Kidney epithelial cell (primary cell): ENCODE measurements around the gene OR2AK2. TPM values are rescaled to one million over a fixed set of nuclear protein-coding genes. Genes with fewer than 3 reads are reported as not detected.

Experiments
- DNase-seq: peaks from one replicate; pipeline ENCODE4 v3.0.0-alpha.2; 2010; ENCODE audit warnings: low read depth
- H3K27me3 ChIP-seq: 2 replicates; pipeline ENCODE4 v1.6.0; 2011; ENCODE audit warnings: low read length; ENCODE audit not compliant: control insufficient read depth, insufficient read depth
- H3K36me3 ChIP-seq: 2 replicates; pipeline ENCODE4 v1.5.1; 2011; ENCODE audit warnings: low read length; ENCODE audit not compliant: control insufficient read depth, insufficient read depth
- H3K4me3 ChIP-seq: 2 replicates; pipeline ENCODE4 v1.5.1; 2011; ENCODE audit warnings: low read depth, mild to moderate bottlenecking, control low read depth, low read length
- total RNA-seq: library from RNA; depleted of rRNA; stranded (reverse); fragments of >200 nt; gene quantifications from 2 replicates; pipeline ENCODE4 v1.2.3, GENCODE V29; 2015
- TF ChIP-seq, protein P1 (sequence below): IDR thresholded peaks from 2 replicates; pipeline ENCODE4 v1.5.1; 2011; ENCODE audit warnings: mild to moderate bottlenecking, moderate library complexity, low read length, control low read depth, inconsistent platforms; ENCODE audit not compliant: insufficient read depth, poor library complexity, severe bottlenecking

The OR2AK2 gene
- total RNA-seq, 1 donor from 2014 or later, result not detected

DNA sequence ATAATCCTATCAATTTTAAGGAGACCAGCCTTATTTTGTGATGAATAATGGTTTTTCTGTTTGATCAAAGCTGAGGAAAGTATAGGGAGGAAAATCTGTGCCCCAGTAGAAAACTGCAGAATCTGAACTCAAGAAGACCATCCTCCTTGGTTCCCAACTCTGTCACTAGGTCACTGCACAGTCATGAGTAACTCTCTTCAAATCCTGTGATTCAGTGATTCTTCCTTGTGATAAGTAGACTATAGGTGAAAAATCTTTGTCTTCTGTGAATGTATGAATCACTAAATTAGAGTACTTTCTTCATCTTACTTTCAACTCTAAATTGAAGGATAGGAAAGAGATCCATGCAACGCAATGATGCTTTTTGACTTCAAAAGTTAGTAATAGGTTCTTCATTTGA is 35.1 kb downstream of the OR2AK2 start:
- TF ChIP-seq, protein P1, sequence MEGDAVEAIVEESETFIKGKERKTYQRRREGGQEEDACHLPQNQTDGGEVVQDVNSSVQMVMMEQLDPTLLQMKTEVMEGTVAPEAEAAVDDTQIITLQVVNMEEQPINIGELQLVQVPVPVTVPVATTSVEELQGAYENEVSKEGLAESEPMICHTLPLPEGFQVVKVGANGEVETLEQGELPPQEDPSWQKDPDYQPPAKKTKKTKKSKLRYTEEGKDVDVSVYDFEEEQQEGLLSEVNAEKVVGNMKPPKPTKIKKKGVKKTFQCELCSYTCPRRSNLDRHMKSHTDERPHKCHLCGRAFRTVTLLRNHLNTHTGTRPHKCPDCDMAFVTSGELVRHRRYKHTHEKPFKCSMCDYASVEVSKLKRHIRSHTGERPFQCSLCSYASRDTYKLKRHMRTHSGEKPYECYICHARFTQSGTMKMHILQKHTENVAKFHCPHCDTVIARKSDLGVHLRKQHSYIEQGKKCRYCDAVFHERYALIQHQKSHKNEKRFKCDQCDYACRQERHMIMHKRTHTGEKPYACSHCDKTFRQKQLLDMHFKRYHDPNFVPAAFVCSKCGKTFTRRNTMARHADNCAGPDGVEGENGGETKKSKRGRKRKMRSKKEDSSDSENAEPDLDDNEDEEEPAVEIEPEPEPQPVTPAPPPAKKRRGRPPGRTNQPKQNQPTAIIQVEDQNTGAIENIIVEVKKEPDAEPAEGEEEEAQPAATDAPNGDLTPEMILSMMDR, result no peak
- no peak for DNase-seq
- Histone ChIP-seq H3K4me3 (no peak overlapping the region), H3K36me3 (no peaks in the 10 kb centered on the region), H3K27me3 (no peaks in the 10 kb centered on the region)

DNA sequence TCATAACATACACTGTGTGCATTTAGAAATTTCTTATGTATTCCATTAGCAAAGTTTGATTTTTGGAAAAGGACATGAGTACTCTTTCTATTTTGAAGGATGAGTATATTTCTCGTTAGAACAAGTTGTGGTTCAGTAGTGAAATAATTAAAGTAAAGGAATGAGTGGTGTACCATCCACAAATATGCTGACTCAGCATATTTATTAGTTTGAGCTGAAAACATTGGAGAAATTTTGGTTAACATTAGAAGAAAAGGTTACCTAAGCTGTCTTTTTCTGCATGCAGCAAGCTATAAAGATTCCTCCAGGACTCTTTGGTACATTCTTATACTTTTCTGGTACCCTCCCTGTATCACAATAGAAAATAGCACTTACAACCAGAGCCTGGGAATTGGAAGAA is 42.7 kb downstream of the OR2AK2 start:
- DNase-seq, result no peak
- Histone ChIP-seq H3K36me3 (no peaks in the 10 kb centered on the region), H3K4me3 (no peak overlapping the region), H3K27me3 (no peaks in the 10 kb centered on the region)
- TF ChIP-seq, protein P1, result no peak

DNA sequence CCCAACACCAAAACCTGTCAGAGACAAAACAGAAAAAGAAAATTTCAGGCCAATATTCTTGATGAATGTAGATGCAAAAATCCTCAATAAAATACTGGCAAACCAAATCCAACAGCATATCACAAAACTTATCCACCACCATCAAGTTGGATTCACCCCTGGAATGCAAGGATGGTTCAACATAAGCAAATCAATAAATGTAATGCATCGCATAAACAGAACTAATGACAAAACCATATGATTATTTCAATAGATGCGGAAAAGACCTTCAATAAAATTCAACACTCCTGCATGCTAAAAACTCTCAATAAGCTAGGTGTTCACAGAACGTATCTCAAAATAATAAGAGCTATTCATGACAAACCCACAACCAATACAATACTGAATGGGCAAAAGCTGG is 44.6 kb downstream of the OR2AK2 start:
- no peak overlapping the region for H3K4me3 ChIP-seq
- TF ChIP-seq, protein P1, result no peak
- no peak for DNase-seq
- no peaks in the 10 kb centered on the region for H3K36me3 ChIP-seq
- no peaks in the 10 kb centered on the region for H3K27me3 ChIP-seq

DNA sequence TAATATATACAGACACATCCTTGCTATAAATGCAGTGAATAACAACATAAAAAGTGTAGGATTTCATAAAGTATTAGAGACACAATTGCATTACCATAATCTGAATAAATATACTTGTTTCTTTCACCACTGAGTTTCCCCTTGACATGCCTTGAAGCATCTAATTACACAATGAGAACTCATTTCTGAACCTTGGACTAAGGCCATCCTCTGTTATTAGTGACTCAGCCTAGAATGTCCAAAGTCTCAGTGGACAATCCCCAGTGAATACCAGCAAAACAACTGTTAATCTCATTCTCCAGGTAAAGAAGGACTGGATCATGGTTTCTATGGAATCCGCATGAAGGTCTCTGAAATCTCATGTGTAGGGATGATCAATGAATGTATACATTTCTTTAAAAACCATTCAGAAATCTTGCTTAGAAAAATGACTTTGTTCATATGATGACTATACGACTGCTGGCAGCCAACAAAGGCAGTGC is 48.2 kb downstream of the OR2AK2 start, which contains the start of gene OR2L5:
Gene OR2L5 (plus strand): TSS at position 432 of the 482 bp plus-strand sequence. CDS start 8,288 bp downstream, outside the sequence.
- H3K27me3 ChIP-seq, result no peaks in the 10 kb centered on the region
- H3K36me3 ChIP-seq, result no peaks in the 10 kb centered on the region
- DNase-seq, result no peak
- no peak within 1 kb of the TSS for H3K4me3 ChIP-seq
- TF ChIP-seq, protein P1, result no peak

DNA sequence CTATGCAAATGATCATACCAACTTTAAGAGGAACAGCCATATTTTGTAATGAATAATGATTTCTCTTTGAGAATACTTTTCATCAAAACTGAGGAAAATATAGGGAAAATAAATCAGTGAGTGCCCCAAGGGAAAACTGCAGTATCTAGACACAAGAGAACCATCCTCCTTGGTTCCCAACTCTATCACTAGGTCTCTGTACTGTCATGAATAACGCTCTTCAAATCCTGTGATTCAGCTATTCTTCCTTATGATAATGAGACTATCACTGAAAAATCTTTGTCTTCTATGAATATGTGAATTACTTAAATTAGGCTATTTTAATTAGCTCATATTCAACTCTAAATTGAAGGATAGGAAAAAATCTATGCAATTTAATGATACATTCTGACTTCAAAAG is 50.8 kb downstream of the OR2AK2 start:
- no peak for DNase-seq
- Histone ChIP-seq H3K27me3 (no peaks in the 10 kb centered on the region), H3K4me3 (no peak overlapping the region), H3K36me3 (no peaks in the 10 kb centered on the region)
- TF ChIP-seq, protein P1, result no peak

Other genes with a start within 250 kb of the OR2AK2 start
- not detected in 2 replicates for gene OR6F1, start 248.6 kb upstream of the OR2AK2 start, total RNA-seq
- gene OR14K1, start 226.6 kb upstream of the OR2AK2 start, total RNA-seq, result not detected in 2 replicates
- gene OR14A2, start 217.1 kb upstream of the OR2AK2 start, total RNA-seq, result not detected in 2 replicates
- not detected in 2 replicates for gene OR1C1, start 204.7 kb upstream of the OR2AK2 start, total RNA-seq
- gene OR14A16, start 141.1 kb upstream of the OR2AK2 start, total RNA-seq, result not detected in 2 replicates
- not detected in 2 replicates for gene OR11L1, start 123.3 kb upstream of the OR2AK2 start, total RNA-seq
- gene TRIM58, start 108.0 kb upstream of the OR2AK2 start, total RNA-seq, result 4.2 and 5.3 TPM in 2 replicates
- gene OR2W3, start 69.6 kb upstream of the OR2AK2 start, total RNA-seq, result 1.0 and 1.8 TPM in 2 replicates
- gene OR2T8, start 45.0 kb upstream of the OR2AK2 start, total RNA-seq, result not detected in 2 replicates
- not detected in 2 replicates for gene OR2AJ1, start 40.3 kb upstream of the OR2AK2 start, total RNA-seq
- gene OR2L8, start 16.4 kb upstream of the OR2AK2 start, total RNA-seq, result not detected in 2 replicates
- not detected in 2 replicates for gene OR2L5, start 48.4 kb downstream of the OR2AK2 start, total RNA-seq
- gene OR2L2, start 64.8 kb downstream of the OR2AK2 start, total RNA-seq, result not detected in 2 replicates
- gene OR2L3, start 81.6 kb downstream of the OR2AK2 start, total RNA-seq, result 0.08 TPM in 1 of 2 replicates, not detected in the other
- gene OR2L13, start 130.0 kb downstream of the OR2AK2 start, total RNA-seq, result not detected in 2 replicates
- not detected in 2 replicates for gene OR2M5, start 179.9 kb downstream of the OR2AK2 start, total RNA-seq
- gene OR2M2, start 209.6 kb downstream of the OR2AK2 start, total RNA-seq, result not detected in 2 replicates
- gene OR2M3, start 232.0 kb downstream of the OR2AK2 start, total RNA-seq, result not detected in 2 replicates